Activated T-helper 2 cell treated with anti-CD3 and anti-CD28 coated beads, Interferon-gamma antibody, Interleukin-2, Interleukin-4, amounts not matched to agents 10 μg/mL and 5 μg/mL and 100 μg/mL, durations not matched to agents 14 hours and 24 hours and 36 hours (primary cell): ENCODE results near the gene EHD1. TPM values are rescaled to one million over a fixed set of nuclear protein-coding genes. Genes with fewer than 3 reads are reported as not detected.

Source experiments
- DNase-seq: peaks from one replicate; pipeline ENCODE4 v3.0.0; 2021; ENCODE audit warnings: low spot score
- H3K27ac Mint-ChIP-seq: one replicate; pipeline ENCODE4 v1.8.0; 2021; ENCODE audit warnings: mixed read lengths
- H3K27me3 Mint-ChIP-seq: one replicate; pipeline ENCODE4 v1.8.0; 2021; ENCODE audit warnings: low read depth, mixed read lengths
- H3K36me3 Mint-ChIP-seq: one replicate; pipeline ENCODE4 v1.8.0; 2021; ENCODE audit warnings: low read depth, mixed read lengths
- H3K4me1 Mint-ChIP-seq: one replicate; pipeline ENCODE4 v1.8.0; 2021; ENCODE audit warnings: low read depth, mixed read lengths
- H3K4me3 Mint-ChIP-seq: one replicate; pipeline ENCODE4 v1.8.0; 2021; ENCODE audit warnings: low read depth, mild to moderate bottlenecking, moderate library complexity, mixed read lengths
- H3K9me3 Mint-ChIP-seq: one replicate; pipeline ENCODE4 v1.8.0; 2021; ENCODE audit warnings: mixed read lengths
- intact Hi-C: fragments of 100-400 bp; cut with micrococcal nuclease; formaldehyde crosslinking; loops from one replicate; pipeline ENCODE4 v1.15.1; 2023
- total RNA-seq: library from RNA; stranded (reverse); gene quantifications from 2 replicates; pipeline ENCODE4 v1.2.3, GENCODE V29; 2022

The EHD1 gene
- total RNA-seq, 1 donor from 2014 or later = 107 TPM

DNA sequence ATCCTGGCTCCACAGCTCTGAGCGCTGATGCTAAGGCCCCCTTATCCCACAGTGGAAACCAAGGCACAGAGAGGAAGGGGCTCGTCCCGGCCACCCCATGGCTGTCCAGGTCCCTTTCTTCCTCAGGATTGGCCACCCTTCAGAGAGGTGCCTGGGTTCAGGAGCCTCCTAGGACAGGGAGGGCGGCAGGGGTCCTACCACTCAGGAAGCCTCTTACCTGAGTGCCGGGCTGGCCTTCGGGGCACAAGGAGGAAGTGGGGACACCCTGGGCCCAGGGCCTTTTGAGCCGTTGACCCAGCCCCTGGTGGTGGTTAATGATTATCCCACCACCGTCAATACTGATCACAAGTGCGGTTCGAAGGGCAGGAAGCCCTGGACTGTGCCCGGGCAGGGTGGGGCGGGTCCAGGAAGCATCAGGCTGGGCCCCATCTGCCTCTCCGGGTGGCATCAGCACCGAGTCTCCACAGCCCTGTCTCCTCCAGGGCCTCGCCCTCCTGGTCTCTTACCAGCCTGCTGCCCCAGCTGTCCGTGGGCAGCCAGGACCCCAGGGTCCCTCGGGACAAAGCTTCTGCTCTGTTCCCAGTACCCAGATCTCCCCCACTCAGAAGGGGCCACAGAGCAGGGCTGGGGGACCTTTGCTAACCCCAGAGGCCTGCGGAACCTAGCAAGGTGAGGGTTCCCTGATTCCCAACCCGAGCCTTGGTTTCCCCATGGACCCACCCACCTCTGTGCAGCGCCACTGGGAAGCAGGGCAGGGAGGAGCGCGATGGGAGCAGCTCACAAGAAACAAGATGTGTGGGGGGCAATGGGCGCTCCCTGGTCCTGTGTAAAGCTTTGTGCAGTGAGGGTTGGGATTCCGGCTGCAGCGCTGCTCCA is 15.0 kb upstream of the EHD1 start:
- Mint-ChIP-seq H3K36me3 (peaks cover 7% of the 10 kb centered on the region), H3K4me3 (no peak overlapping the region), H3K27me3 (no peaks in the 10 kb centered on the region), H3K27ac (no peak overlapping the region), H3K9me3 (no peaks in the 10 kb centered on the region), H3K4me1 (peaks cover 4% of the 10 kb centered on the region)
- intact Hi-C loops = loop anchor here (1.0 to 2.0 kb wide), 2 partner anchors 15 to 46 kb away; partner anchors contain the start of gene EHD1
- no peak for DNase-seq

DNA sequence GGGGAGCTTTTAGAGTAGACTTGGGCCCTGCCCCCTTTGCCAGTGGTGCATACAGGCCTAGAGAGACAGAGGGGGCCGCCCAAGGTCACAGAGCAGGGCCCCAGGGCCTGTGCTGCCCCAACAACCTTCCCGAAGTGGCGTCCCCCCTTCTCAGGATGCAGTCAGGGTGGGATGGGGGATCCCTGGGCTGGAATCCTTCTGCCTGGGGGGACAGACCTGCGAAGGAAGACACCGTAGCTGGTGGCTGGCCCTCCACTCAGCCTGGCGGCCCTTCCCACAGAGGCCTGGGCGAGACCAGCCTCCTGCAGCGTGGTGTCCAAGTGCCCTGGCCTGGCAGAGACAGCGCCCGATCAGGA is 14.4 kb upstream of the EHD1 start:
- Mint-ChIP-seq H3K27ac (no peak overlapping the region), H3K4me1 (peaks cover 9% of the 10 kb centered on the region), H3K4me3 (no peak overlapping the region), H3K9me3 (no peaks in the 10 kb centered on the region), H3K27me3 (no peaks in the 10 kb centered on the region), H3K36me3 (peaks cover 6% of the 10 kb centered on the region)
- DNase-seq = no peak
- intact Hi-C loops = no loop called here

DNA sequence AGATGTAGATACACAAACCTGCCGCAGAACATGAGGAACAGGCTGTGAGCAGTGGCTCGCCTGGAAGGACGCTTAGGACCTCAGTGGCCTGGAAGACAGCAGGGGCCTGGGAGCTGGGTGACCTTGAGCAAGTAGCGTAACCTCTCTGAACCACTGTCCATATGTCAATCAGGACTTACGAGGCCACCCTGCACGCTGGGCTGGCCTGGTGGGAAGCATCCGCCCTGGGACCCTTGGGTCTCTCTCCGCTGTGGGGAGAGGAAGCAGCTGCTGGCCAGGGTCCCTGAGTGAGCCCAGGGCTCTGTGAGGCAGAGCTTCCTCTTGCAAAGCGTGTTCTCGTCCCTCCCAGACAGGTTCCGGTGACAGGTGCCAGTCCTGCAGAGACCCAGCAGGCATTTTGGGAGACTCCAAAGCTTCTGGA is 14.0 kb upstream of the EHD1 start:
- Mint-ChIP-seq H3K4me1 (peaks cover 11% of the 10 kb centered on the region), H3K4me3 (no peak overlapping the region), H3K27ac (peak overlapping the region; percentile 5), H3K36me3 (peaks cover 6% of the 10 kb centered on the region), H3K27me3 (no peaks in the 10 kb centered on the region), H3K9me3 (no peaks in the 10 kb centered on the region)
- DNase-seq = no peak
- intact Hi-C loops = no loop called here

DNA sequence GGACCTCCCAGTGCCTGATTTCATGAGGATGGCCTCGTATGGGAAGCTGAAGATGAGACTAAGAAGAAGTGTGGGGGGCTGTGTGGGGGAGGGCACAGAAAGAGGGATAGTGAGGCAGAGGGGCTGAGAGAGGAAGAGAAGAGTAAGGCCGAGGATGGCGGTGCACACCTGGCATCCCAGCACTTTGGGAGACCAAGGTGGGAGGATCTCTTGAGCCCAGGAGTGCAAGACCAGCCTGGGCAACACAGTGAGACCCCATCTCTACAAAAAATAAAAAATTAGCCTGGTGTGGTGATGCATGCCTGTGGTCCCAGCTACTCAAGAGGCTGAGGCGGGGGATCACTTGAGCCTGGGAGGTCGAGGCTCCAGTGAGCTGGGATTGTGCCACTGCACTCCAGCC is 13.5 kb upstream of the EHD1 start:
- H3K4me1 Mint-ChIP-seq = peaks cover 13% of the 10 kb centered on the region

DNA sequence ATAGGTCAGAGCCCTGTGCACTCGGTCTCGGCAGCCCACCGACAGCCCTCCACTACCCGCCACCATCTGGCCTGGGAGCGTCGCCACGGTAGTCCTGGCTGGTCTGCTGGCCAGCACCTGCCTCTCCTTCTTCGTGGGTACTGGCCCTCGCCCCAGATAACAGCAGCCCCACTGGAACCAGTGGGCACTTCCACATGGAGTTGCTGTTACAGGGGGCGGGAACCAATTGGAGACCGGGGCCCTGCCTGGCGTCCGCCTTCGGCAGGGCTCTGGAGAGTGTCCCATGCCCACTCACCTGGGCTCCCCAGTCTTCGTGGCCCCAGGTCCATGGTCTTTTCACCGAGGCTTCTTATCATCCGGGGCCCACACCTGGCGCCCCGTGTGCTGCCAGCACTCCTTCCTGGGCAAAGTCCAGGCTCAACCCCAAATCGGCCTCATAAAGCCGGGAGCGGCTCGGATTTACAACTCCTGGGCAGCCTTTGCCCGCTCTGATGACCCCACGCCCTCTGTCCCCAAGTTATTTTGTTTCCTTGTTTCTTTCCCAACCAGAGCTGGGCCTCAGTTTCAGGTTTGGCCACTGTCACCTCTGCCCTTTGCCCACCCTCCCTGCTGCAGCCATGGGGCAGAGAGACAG is 12.9 kb upstream of the EHD1 start:
- peaks cover 13% of the 10 kb centered on the region for H3K4me1 Mint-ChIP-seq
- no peaks in the 10 kb centered on the region for H3K9me3 Mint-ChIP-seq
- H3K36me3 Mint-ChIP-seq = peaks cover 3% of the 10 kb centered on the region
- no peak for DNase-seq
- no peaks in the 10 kb centered on the region for H3K27me3 Mint-ChIP-seq
- intact Hi-C loops = no loop called here
- no peak overlapping the region for H3K27ac Mint-ChIP-seq
- no peak overlapping the region for H3K4me3 Mint-ChIP-seq

More for the DNA sequence above, 13.5 kb upstream of the EHD1 start:
- H3K36me3 Mint-ChIP-seq = peaks cover 3% of the 10 kb centered on the region
- H3K27ac Mint-ChIP-seq = no peak overlapping the region
- intact Hi-C loops = no loop called here
- H3K4me3 Mint-ChIP-seq = no peak overlapping the region
- no peaks in the 10 kb centered on the region for H3K9me3 Mint-ChIP-seq
- H3K27me3 Mint-ChIP-seq = no peaks in the 10 kb centered on the region
- DNase-seq = no peak

DNA sequence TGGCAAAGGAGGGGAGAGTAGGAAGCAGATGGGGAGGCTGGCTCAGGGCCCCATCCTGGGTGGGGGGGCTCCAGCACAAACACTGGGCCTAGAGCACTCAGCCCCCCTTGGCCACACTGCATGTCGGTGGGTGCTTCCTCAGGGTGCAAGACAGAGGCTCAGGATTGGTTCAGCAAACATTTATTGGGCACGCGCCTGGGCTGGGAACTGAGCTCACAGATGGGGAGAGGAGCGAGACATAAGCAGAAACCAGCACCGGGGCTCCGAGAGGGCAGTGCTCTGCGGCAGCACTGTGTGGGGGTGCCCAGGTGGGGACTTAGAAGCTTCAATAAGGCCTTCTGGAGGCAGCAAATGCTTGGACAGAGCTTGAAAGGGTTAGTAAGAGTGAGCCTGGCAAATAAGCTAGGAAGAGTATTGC is 12.1 kb upstream of the EHD1 start:
- H3K9me3 Mint-ChIP-seq = no peaks in the 10 kb centered on the region
- DNase-seq = no peak
- intact Hi-C loops = no loop called here
- H3K27me3 Mint-ChIP-seq = no peaks in the 10 kb centered on the region
- no peak overlapping the region for H3K4me3 Mint-ChIP-seq
- H3K4me1 Mint-ChIP-seq = peaks cover 20% of the 10 kb centered on the region
- H3K27ac Mint-ChIP-seq = no peak overlapping the region
- H3K36me3 Mint-ChIP-seq = peaks cover 3% of the 10 kb centered on the region

DNA sequence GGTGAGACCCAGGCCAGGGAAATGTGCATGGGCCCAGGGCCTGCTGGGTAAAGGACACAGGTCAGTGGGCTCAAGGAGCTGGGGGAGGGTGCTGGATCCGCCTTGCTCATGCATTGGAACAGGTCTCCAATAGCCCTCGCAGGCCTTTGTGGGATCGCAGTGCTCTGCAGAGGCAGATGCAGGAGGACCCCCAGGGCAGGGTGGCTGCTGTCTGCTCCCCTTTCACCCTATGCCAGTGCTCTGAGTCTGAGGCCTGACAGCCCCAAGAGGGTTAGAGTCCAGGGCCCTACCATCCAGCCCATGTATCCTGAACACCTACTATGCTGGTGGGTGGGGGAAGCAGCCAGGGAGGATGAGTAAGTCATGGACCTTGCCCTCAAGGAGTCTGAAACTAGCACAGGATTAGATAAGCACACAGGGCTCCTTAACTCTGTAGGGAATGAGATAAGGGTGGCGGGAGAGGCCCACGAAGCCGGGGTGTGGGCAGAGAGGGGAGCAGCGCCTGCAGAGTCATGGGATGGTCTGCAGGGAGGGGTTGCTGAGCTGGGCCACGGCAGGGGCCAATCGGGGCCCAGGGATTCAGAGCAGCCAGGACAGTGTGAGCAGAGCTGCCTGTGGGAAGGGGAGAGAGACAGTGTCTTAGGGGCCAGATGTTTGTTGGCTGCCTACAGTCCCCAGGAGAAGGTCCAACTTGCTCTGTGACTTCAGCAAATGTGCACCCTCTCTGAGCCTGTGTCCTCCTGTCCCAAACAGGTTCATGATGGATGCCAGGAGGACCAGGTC is 10.5 kb upstream of the EHD1 start:
- Mint-ChIP-seq H3K4me1 (peaks cover 27% of the 10 kb centered on the region), H3K27ac (no peak overlapping the region), H3K36me3 (no peaks in the 10 kb centered on the region), H3K9me3 (no peaks in the 10 kb centered on the region), H3K27me3 (no peaks in the 10 kb centered on the region), H3K4me3 (no peak overlapping the region)
- intact Hi-C loops = loop anchor here (1.0 kb wide), 1 partner anchor 42 kb away; no protein-coding TSS in a partner anchor
- no peak for DNase-seq

DNA sequence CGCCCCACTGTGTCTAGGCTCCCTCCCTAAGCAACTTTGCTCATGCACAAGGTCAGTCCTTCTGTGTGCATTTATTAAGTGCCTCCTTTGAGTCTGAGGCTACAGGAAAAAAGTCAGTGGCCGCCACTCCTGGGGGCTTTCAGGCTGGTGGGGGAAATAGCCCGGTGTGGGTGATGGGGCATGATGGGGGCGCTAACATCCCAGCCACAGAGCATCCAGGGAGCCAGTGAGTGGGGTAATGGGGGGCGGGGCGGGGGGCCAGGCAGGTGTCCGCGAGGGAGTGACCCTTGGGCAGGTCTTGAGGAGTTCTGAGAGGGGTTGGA is 9.9 kb upstream of the EHD1 start:
- Mint-ChIP-seq H3K4me1 (peaks cover 27% of the 10 kb centered on the region), H3K9me3 (no peaks in the 10 kb centered on the region), H3K4me3 (peak overlapping the region; percentile 77), H3K27me3 (no peaks in the 10 kb centered on the region), H3K36me3 (no peaks in the 10 kb centered on the region), H3K27ac (peak overlapping the region; percentile 89)
- DNase-seq = no peak
- intact Hi-C loops = loop anchor here (1.0 kb wide), 1 partner anchor 41 kb away; no protein-coding TSS in a partner anchor

DNA sequence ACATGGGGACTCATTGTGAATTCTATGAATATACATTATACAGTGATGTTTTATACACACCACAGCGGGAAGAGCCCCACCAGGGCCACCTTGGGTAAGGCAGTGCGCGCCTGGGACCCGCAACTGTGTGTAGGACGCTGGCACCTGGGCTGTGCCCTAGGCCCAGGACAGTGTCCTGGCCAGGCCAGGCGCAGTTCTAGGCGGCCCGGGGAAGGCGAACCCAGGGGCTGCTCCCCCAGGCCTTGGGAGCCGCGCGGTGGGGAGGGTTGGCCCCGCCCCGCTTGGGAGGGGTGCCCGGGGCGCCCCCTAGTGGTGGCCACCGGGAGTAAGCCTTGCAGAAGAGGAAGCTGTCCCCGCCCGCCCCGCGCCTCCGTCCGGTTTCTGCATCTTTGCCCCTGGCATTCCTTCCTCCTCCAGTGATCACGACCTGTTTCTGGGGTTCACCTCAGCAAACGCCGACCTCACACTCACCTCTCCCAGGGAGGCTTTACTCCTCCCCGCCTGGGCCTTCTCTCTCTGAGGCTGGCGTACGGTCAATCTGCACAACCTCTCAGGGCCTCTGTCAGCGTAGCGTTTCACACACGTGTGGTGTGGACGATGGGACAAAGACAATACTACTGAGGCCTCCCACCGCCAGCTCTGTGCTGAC is 9.5 kb upstream of the EHD1 start:
- DNase-seq = peak; percentile 83
- intact Hi-C loops = loop anchor here (1.0 kb wide), 1 partner anchor 41 kb away; no protein-coding TSS in a partner anchor
- H3K27me3 Mint-ChIP-seq = no peaks in the 10 kb centered on the region

DNA sequence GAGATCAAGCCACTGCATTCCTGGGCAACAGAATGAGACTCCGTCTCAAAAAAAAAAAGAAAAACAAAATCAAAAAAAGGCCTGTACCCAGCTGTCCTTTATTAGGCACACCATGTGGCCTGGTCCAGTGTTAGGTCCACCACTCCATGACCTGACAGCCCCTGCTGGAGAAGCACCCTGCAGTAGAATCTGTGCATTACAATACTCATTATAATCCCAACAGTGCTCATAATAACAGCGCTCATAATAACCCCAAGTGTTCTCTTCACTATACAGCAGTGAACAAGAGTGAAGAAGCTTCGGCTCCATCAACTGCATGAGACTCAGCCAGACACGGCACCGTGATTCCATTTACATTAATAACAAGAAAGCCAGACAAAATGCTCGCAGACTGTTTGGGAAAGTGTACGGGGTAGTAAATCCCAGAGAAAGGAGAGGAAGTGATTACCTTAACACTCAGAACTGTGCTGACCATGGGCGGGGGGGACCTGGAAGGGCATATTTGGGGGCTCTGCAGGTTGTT is 8.9 kb upstream of the EHD1 start:
- no peaks in the 10 kb centered on the region for H3K36me3 Mint-ChIP-seq
- peaks cover 27% of the 10 kb centered on the region for H3K4me1 Mint-ChIP-seq
- no peaks in the 10 kb centered on the region for H3K27me3 Mint-ChIP-seq
- intact Hi-C loops = no loop called here
- peak overlapping the region; percentile 72 for H3K27ac Mint-ChIP-seq
- DNase-seq = no peak
- H3K9me3 Mint-ChIP-seq = no peaks in the 10 kb centered on the region
- no peak overlapping the region for H3K4me3 Mint-ChIP-seq

More for the DNA sequence above, 9.5 kb upstream of the EHD1 start:
- Mint-ChIP-seq H3K4me1 (peaks cover 27% of the 10 kb centered on the region), H3K36me3 (no peaks in the 10 kb centered on the region), H3K4me3 (peak overlapping the region; percentile 77), H3K9me3 (no peaks in the 10 kb centered on the region), H3K27ac (peak overlapping the region; percentile 89)

DNA sequence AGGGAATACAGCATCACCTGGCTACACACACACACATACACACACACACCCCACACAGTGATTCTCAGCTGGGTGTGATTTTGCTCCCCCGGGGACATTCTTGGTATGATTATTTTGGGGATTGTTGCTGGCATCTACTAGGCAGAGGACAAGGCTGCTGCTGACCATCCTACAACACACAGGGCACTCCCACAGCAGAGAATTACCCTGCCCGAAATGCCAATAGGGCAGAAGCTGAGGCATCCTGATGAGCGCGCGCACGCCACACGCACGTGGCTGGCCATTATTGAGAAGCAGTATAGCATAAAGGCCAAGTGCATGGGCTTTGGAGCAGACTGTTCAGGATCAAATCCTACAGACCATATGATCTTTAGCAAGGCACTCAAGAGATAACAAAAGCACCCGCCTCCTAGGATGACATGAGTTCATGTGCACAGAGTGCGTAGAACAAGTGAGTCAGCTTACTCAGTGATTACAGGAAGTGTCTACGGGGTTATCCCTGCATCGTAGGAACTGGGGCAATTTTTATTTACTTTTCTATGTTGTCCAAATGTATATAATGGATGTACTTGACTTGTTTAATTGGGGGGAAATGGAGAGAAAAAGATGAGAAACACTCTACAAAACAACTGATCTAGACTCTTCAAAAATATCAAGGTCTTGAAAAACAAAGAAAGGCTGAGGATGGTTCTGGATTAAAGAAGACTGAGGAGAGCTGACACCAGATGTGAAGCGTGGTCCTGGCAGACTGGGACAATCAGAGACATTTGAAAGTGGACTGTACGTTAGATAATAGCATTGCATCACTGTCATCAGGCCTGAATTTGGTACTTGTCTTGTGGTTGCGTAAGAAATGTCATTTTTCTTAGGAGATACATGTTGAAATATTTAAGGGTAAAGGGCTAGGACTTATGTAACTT is 7.2 kb upstream of the EHD1 start:
- H3K4me3 Mint-ChIP-seq = peak overlapping the region; percentile 54
- no peaks in the 10 kb centered on the region for H3K36me3 Mint-ChIP-seq
- peaks cover 34% of the 10 kb centered on the region for H3K4me1 Mint-ChIP-seq
- peak overlapping the region; percentile 80 for H3K27ac Mint-ChIP-seq
- no peaks in the 10 kb centered on the region for H3K9me3 Mint-ChIP-seq
- no peaks in the 10 kb centered on the region for H3K27me3 Mint-ChIP-seq
- DNase-seq = no peak
- intact Hi-C loops = loop anchor here (1.0 kb wide), 1 partner anchor 20 kb away; no protein-coding TSS in a partner anchor
